Stomach (tissue), 9 donors: ENCODE data around the gene TK1. TPM values are rescaled to one million over a fixed set of nuclear protein-coding genes. Genes with fewer than 3 reads are reported as not detected.
A peak's percentile ranks its signal among the peaks of the same experiment; 100 is the strongest.

Experiments used
- DNase-seq, 2 donors: peaks; one replicate each; pipeline versions ENCODE4 v3.0.0 to v3.0.0-alpha.2; 2013 to 2019
- H3K27ac ChIP-seq, 5 donors: fragments of 200-600 bp in 4 of 5; sonication (generic) in 4 of 5; one replicate each; pipeline ENCODE4 v1.5.1; 2013 to 2019; ENCODE audit warnings: mild to moderate bottlenecking in 1 of 5, moderate library complexity in 1 of 5
- H3K27me3 ChIP-seq, 3 donors: fragments of 200-600 bp; sonication (generic); one replicate each; pipeline ENCODE4 v1.5.1; 2017 to 2019; ENCODE audit warnings: mixed run types in 1 of 3
- H3K36me3 ChIP-seq, 4 donors: fragments of 200-600 bp; sonication (generic); 1 replicate in 3 of 4; 2 replicates in 1 of 4; pipeline ENCODE4 v1.5.1; 2016 to 2019
- H3K4me1 ChIP-seq, 4 donors: fragments of 200-600 bp; sonication (generic); one replicate each; pipeline ENCODE4 v1.5.1; 2016 to 2019
- H3K4me3 ChIP-seq, 4 donors: fragments of 200-600 bp; sonication (generic) in 3 of 4; one replicate each; pipeline ENCODE4 v1.5.1; 2016 to 2019; ENCODE audit warnings: mild to moderate bottlenecking in 1 of 4
- H3K9me3 ChIP-seq, 4 donors: fragments of 200-600 bp; sonication (generic); one replicate each; pipeline ENCODE4 v1.5.1; 2016 to 2019
- CTCF ChIP-seq, 7 experiments: fragments of 450-650 bp in 4 of 7; fragments of 200-600 bp in 3 of 7; sonication (generic) in 3 of 7; IDR thresholded peaks; one replicate each; pipeline ENCODE4 v1.5.1; 2016 to 2019; ENCODE audit warnings: antibody characterized with exemption in 7 of 7, control low read depth in 2 of 7, mild to moderate bottlenecking in 1 of 7
- EP300 ChIP-seq: sonication (generic); formaldehyde crosslinking; IDR thresholded peaks from one replicate; pipeline ENCODE4 v1.6.1; 2017; ENCODE audit warnings: antibody characterized with exemption
- POLR2A ChIP-seq, 4 donors: fragments of 450-650 bp; IDR thresholded peaks; one replicate each; pipeline ENCODE4 v1.6.1; 2016; ENCODE audit warnings: antibody characterized with exemption in 4 of 4, control low read depth in 2 of 4, mild to moderate bottlenecking in 1 of 4, moderate library complexity in 1 of 4
- POLR2AphosphoS5 ChIP-seq, 3 donors: sonication (generic); formaldehyde crosslinking; IDR thresholded peaks; one replicate each; pipeline ENCODE4 v1.6.1; 2016; ENCODE audit warnings: antibody characterized with exemption in 3 of 3
- WGBS, 5 donors: extraction: QIAGEN DNeasy Blood & Tissue Kit in 3 of 5; methylation state at CpG; one replicate each; pipeline versions ENCODE4 v1.1.5 to v1.1.7; 2013 to 2018; 5-methylcytosine and 5-hydroxymethylcytosine counted together
- intact Hi-C: fragments of 100-400 bp; cut with DNase I; formaldehyde crosslinking; loops from one replicate; pipeline ENCODE4 v1.15.1; 2023; ENCODE audit warnings: low total_unique reads
- polyA plus RNA-seq, 3 donors: library from polyadenylated mRNA; stranded (reverse); fragments of 200-250 nt; gene quantifications; one replicate each; pipeline ENCODE4 v1.2.3, GENCODE V29; 2013
- total RNA-seq, 5 donors: library from RNA; depleted of rRNA; stranded (reverse); fragments of >200 nt; gene quantifications; one replicate each; pipeline versions ENCODE4 v1.1.0 to v1.2.3, GENCODE V29; 2014 to 2016
- donor health status: healthy with polysubstance abuse.
- donor health status: Bipolar disorder and iron deficiency.
- donor health status: healthy.

TK1 gene
- total and polyA plus RNA-seq, 8 donors = 4.5 to 38.1 (median 17.7) TPM

- no peak for DNase-seq
- TF ChIP-seq POLR2A (IDR thresholded peaks at IDR 0.05) (no peak), CTCF (IDR thresholded peaks at IDR 0.05) (no peak), EP300 (no peak), POLR2AphosphoS5 (IDR thresholded peaks at IDR 0.05) (no peak)
- Histone ChIP-seq H3K27ac (no peak overlapping the region), H3K4me1 (peaks cover 0 to 21% (median 11%) of the 10 kb centered on the region in 4 donors), H3K27me3 (peaks cover 5 to 50% (median 31%) of the 10 kb centered on the region in 3 donors), H3K9me3 (no peaks in the 10 kb centered on the region), H3K36me3 (no peaks in the 10 kb centered on the region), H3K4me3 (no peak overlapping the region)
- intact Hi-C loops = no loop called here
- WGBS, 5 donors = 73 to 88% (median 81%) methylated on average over 13 to 17 of the region's 17 CpGs
Measured at GRCh38 chr17:78234261-78234865, 47.5 kb upstream of the TK1 start.

GRCh38 chr17:78233678-78234077 is 46.8 kb upstream of the TK1 start:
- 85 to 91% (median 90%) methylated on average over 8 to 10 of the region's 10 CpGs for WGBS, 5 donors
- H3K9me3 ChIP-seq = no peaks in the 10 kb centered on the region
- TF ChIP-seq CTCF (IDR thresholded peaks at IDR 0.05) (no peak), EP300 (no peak), POLR2A (IDR thresholded peaks at IDR 0.05) (no peak), POLR2AphosphoS5 (IDR thresholded peaks at IDR 0.05) (no peak)
- no peak overlapping the region for H3K27ac ChIP-seq
- intact Hi-C loops = no loop called here
- H3K4me1 ChIP-seq = peaks cover 0 to 21% (median 11%) of the 10 kb centered on the region in 4 donors
- no peak for DNase-seq
- H3K4me3 ChIP-seq = no peak overlapping the region
- peaks cover 5 to 56% (median 37%) of the 10 kb centered on the region in 3 donors for H3K27me3 ChIP-seq
- H3K36me3 ChIP-seq = no peaks in the 10 kb centered on the region

GRCh38 chr17:78232859-78233173 is 46.0 kb upstream of the TK1 start:
- Histone ChIP-seq H3K36me3 (no peaks in the 10 kb centered on the region), H3K4me3 (no peak overlapping the region), H3K27me3 (peaks cover 5 to 64% (median 38%) of the 10 kb centered on the region in 3 donors), H3K27ac (no peak overlapping the region), H3K9me3 (no peaks in the 10 kb centered on the region), H3K4me1 (peaks cover 0 to 21% (median 11%) of the 10 kb centered on the region in 4 donors)
- TF ChIP-seq POLR2A (IDR thresholded peaks at IDR 0.05) = no peak
- TF ChIP-seq POLR2AphosphoS5 (IDR thresholded peaks at IDR 0.05) = no peak
- TF ChIP-seq CTCF (IDR thresholded peaks at IDR 0.05) = no peak
- TF ChIP-seq EP300 = no peak
- no peak for DNase-seq
- intact Hi-C loops = no loop called here
- 63 to 98% (median 88%) methylated on average over 2 of the region's 2 CpGs; no CpG with 5 or more reads in 1 of the 5 donors for WGBS, 5 donors

- H3K4me1 ChIP-seq = peaks cover 0 to 16% (median 9%) of the 10 kb centered on the region in 4 donors
- H3K27ac ChIP-seq = no peak overlapping the region
- H3K9me3 ChIP-seq = no peaks in the 10 kb centered on the region
- WGBS, 5 donors = 18 to 36% (median 19%) methylated on average over 23 to 55 of the region's 55 CpGs
- H3K27me3 ChIP-seq = peaks cover 5 to 70% (median 38%) of the 10 kb centered on the region in 3 donors
- no peak for TF ChIP-seq CTCF (IDR thresholded peaks at IDR 0.05)
- no peak for TF ChIP-seq POLR2A (IDR thresholded peaks at IDR 0.05)
- no peak for TF ChIP-seq EP300
- TF ChIP-seq POLR2AphosphoS5 (IDR thresholded peaks at IDR 0.05) = no peak
- intact Hi-C loops = no loop called here
- H3K36me3 ChIP-seq = no peaks in the 10 kb centered on the region
- peak in 1 of 2 donors; percentile 60 for DNase-seq
- peak overlapping the region in 1 of 4 donors; percentile 15 for H3K4me3 ChIP-seq
Measured at GRCh38 chr17:78231991-78232858, 45.4 kb upstream of the TK1 start.
